ENCODE measurements around the gene XRCC3. TPM values are rescaled to one million over a fixed set of nuclear protein-coding genes. Genes with fewer than 3 reads are reported as not detected.

The XRCC3 gene
- total RNA-seq, 1 experiment from 2014 or later, result 36.8 TPM

- no peaks in the 10 kb centered on the region for H3K9me3 ChIP-seq (ENCODE audit: control insufficient read depth, insufficient read depth, low read depth, low read length)
- H3K27me3 ChIP-seq (ENCODE audit: control insufficient read depth, insufficient read depth, low read length), result no peaks in the 10 kb centered on the region
- no TSS peak for BruUV-seq (replicated peaks)
- ChIA-PET CTCF (no interaction called here), POLR2A (no interaction called here)
- H3K4me1 ChIP-seq (ENCODE audit: control insufficient read depth, insufficient read depth, low read length), result no peaks in the 10 kb centered on the region
- ATAC-seq (no peak), DNase-seq (ENCODE audit: low read depth, low spot score) (no peak)
- H3K27ac ChIP-seq (ENCODE audit: low read length), result no peak overlapping the region
- peaks cover 9% of the 10 kb centered on the region; the same call in 1 of the 2 replicates for H3K36me3 ChIP-seq (ENCODE audit: control insufficient read depth, insufficient read depth, low read length)
- no peak overlapping the region for H3K4me3 ChIP-seq (ENCODE audit: low read depth in 2 of 2, low read length in 2 of 2)
- TF ChIP-seq TCF7L2 (IDR thresholded peaks at IDR 0.05; ENCODE audit: low read depth, low read length) (no peak), POLR2AphosphoS5 (IDR thresholded peaks at IDR 0.05; ENCODE audit: low read depth, low read length) (no peak), CTCF (IDR thresholded peaks at IDR 0.05) (no peak), REST (IDR thresholded peaks at IDR 0.05; ENCODE audit: insufficient read depth in 1 of 2, low read depth in 2 of 2, low read length in 1 of 2) (no peak), SIN3A (IDR thresholded peaks at IDR 0.05; ENCODE audit: borderline replicate concordance, insufficient read depth, low read depth, low read length) (no peak)
- intact Hi-C loops (cut with micrococcal nuclease; ENCODE audit: unreplicated experiment), result no loop called here
- in situ Hi-C loops (cut with HindIII; ENCODE audit: low pct_unique_long_range_greater_than_20kb, low sequenced_read_pairs), result no loop called here
Observed at GRCh38 chr14:103684871-103685270, 30.4 kb downstream of the XRCC3 start.

GRCh38 chr14:103684471-103684870 lies 30.8 kb downstream of the XRCC3 start:
- no TSS peak for BruUV-seq (replicated peaks)
- ATAC-seq (no peak), DNase-seq (ENCODE audit: low read depth, low spot score) (no peak)
- no peak for TF ChIP-seq SIN3A (IDR thresholded peaks at IDR 0.05; ENCODE audit: borderline replicate concordance, insufficient read depth, low read depth, low read length)
- TF ChIP-seq REST (IDR thresholded peaks at IDR 0.05; ENCODE audit: insufficient read depth in 1 of 2, low read depth in 2 of 2, low read length in 1 of 2), result no peak
- TF ChIP-seq POLR2AphosphoS5 (IDR thresholded peaks at IDR 0.05; ENCODE audit: low read depth, low read length), result no peak
- no peak for TF ChIP-seq CTCF (IDR thresholded peaks at IDR 0.05)
- peaks cover 9% of the 10 kb centered on the region; the same call in 1 of the 2 replicates for H3K36me3 ChIP-seq (ENCODE audit: control insufficient read depth, insufficient read depth, low read length)
- no peaks in the 10 kb centered on the region for H3K4me1 ChIP-seq (ENCODE audit: control insufficient read depth, insufficient read depth, low read length)
- H3K27me3 ChIP-seq (ENCODE audit: control insufficient read depth, insufficient read depth, low read length), result no peaks in the 10 kb centered on the region
- H3K9me3 ChIP-seq (ENCODE audit: control insufficient read depth, insufficient read depth, low read depth, low read length), result no peaks in the 10 kb centered on the region
- CTCF ChIA-PET, result no interaction called here
- in situ Hi-C loops (cut with HindIII; ENCODE audit: low pct_unique_long_range_greater_than_20kb, low sequenced_read_pairs), result no loop called here
- no peak overlapping the region for H3K4me3 ChIP-seq (ENCODE audit: low read depth in 2 of 2, low read length in 2 of 2)
- POLR2A ChIA-PET, result no interaction called here
- intact Hi-C loops (cut with micrococcal nuclease; ENCODE audit: unreplicated experiment), result no loop called here
- H3K27ac ChIP-seq (ENCODE audit: low read length), result no peak overlapping the region

Data from Panc1 (cell line).